ENCODE measurements around the gene ZNF438. TPM values are rescaled to one million over a fixed set of nuclear protein-coding genes. Genes with fewer than 3 reads are reported as not detected.

ZNF438 gene
- total and polyA plus RNA-seq, 4 donors: 7.8 to 19.2 (median 10.2) TPM

DNA sequence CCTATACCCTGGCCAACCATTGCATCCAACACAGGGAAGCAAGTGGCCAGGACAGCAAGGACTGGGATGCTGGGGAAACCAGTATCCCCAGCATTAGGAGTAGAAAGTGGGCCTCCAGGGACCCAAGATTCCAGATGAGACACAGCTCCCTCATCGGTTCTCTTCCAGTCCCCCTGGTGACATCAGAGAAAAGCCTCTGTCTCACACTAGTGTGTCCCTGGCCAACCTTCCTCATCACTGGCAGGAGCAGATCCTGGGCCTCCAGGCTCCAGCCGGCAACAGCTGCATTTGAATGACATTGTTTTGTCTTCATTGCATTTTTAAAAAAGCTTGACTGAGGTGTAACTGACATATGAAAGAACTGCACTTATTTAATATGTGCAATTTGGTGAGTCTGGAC lies 224.8 kb downstream of the ZNF438 start:
- TF ChIP-seq, protein P1, sequence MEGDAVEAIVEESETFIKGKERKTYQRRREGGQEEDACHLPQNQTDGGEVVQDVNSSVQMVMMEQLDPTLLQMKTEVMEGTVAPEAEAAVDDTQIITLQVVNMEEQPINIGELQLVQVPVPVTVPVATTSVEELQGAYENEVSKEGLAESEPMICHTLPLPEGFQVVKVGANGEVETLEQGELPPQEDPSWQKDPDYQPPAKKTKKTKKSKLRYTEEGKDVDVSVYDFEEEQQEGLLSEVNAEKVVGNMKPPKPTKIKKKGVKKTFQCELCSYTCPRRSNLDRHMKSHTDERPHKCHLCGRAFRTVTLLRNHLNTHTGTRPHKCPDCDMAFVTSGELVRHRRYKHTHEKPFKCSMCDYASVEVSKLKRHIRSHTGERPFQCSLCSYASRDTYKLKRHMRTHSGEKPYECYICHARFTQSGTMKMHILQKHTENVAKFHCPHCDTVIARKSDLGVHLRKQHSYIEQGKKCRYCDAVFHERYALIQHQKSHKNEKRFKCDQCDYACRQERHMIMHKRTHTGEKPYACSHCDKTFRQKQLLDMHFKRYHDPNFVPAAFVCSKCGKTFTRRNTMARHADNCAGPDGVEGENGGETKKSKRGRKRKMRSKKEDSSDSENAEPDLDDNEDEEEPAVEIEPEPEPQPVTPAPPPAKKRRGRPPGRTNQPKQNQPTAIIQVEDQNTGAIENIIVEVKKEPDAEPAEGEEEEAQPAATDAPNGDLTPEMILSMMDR (IDR thresholded peaks at IDR 0.05; ENCODE audit: control extremely low read depth, extremely low read depth): no peak
- no peaks in the 10 kb centered on the region for H3K36me3 ChIP-seq (ENCODE audit: control insufficient read depth in 4 of 4, insufficient read depth in 4 of 4, low read length in 4 of 4)
- H3K4me3 ChIP-seq: no peak overlapping the region
- peaks cover 0 to 34% (median 11%) of the 10 kb centered on the region in 5 donors for H3K4me1 ChIP-seq (ENCODE audit: control insufficient read depth in 5 of 5, insufficient read depth in 5 of 5, low read length in 5 of 5)
- H3K9me3 ChIP-seq (ENCODE audit: control insufficient read depth in 4 of 4, insufficient read depth in 3 of 4, low read length in 3 of 4): no peaks in the 10 kb centered on the region
- 85 to 100% methylated on average over 2 of the region's 2 CpGs for WGBS, 2 donors
- H3K27me3 ChIP-seq (ENCODE audit: control insufficient read depth in 3 of 3, insufficient read depth in 3 of 3, low read length in 2 of 3): no peaks in the 10 kb centered on the region
- H3K9ac ChIP-seq (ENCODE audit: insufficient read depth in 1 of 2, low read length in 2 of 2): no peak overlapping the region
- peak; percentile 37 to 62 (median 53) for DNase-seq
- no peak for ATAC-seq (ENCODE audit: insufficient read depth, low FRiP score)
- H3K27ac ChIP-seq (ENCODE audit: low read depth in 1 of 2, low read length in 1 of 2): no peak overlapping the region

DNA sequence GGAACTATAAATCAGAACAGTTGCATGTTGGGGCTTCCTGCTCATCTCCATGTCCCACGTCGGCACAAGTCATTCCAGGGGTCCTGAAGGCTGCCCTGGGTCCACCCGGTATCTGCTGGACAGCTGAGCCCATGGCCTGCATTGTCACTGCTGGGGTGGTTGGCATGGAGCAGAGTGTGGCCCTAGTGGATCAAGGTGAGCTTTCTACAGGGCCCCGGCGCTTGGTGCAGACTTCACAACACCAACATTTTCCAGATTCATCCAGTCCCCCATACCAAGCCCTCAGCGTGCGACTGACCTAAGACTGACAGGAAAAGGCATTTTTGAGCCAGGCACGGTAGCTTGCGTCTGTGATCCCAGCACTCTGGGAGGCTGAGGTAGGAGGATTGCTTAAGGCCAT lies 226.6 kb downstream of the ZNF438 start:
- 91 to 92% methylated on average over 9 of the region's 9 CpGs for WGBS, 2 donors
- H3K4me1 ChIP-seq (ENCODE audit: control insufficient read depth in 5 of 5, insufficient read depth in 5 of 5, low read length in 5 of 5): peaks cover 0 to 18% (median 6%) of the 10 kb centered on the region in 5 donors
- no peak overlapping the region for H3K4me3 ChIP-seq
- H3K9ac ChIP-seq (ENCODE audit: insufficient read depth in 1 of 2, low read length in 2 of 2): no peak overlapping the region
- H3K9me3 ChIP-seq (ENCODE audit: control insufficient read depth in 4 of 4, insufficient read depth in 3 of 4, low read length in 3 of 4): no peaks in the 10 kb centered on the region
- TF ChIP-seq, protein P1 (IDR thresholded peaks at IDR 0.05; ENCODE audit: control extremely low read depth, extremely low read depth): no peak
- DNase-seq: no peak
- no peaks in the 10 kb centered on the region for H3K36me3 ChIP-seq (ENCODE audit: control insufficient read depth in 4 of 4, insufficient read depth in 4 of 4, low read length in 4 of 4)
- peak overlapping the region in 1 of 2 donors; percentile 21 for H3K27ac ChIP-seq (ENCODE audit: low read depth in 1 of 2, low read length in 1 of 2)
- no peak for ATAC-seq (ENCODE audit: insufficient read depth, low FRiP score)
- H3K27me3 ChIP-seq (ENCODE audit: control insufficient read depth in 3 of 3, insufficient read depth in 3 of 3, low read length in 2 of 3): no peaks in the 10 kb centered on the region

GRCh38 chr10:30804478-30805055 lies 227.1 kb downstream of the ZNF438 start:
- Histone ChIP-seq H3K4me3 (no peak overlapping the region), H3K4me1 (ENCODE audit: control insufficient read depth in 5 of 5, insufficient read depth in 5 of 5, low read length in 5 of 5) (peaks cover 0 to 18% (median 6%) of the 10 kb centered on the region in 5 donors), H3K9me3 (ENCODE audit: control insufficient read depth in 4 of 4, insufficient read depth in 3 of 4, low read length in 3 of 4) (no peaks in the 10 kb centered on the region), H3K36me3 (ENCODE audit: control insufficient read depth in 4 of 4, insufficient read depth in 4 of 4, low read length in 4 of 4) (no peaks in the 10 kb centered on the region), H3K27me3 (ENCODE audit: control insufficient read depth in 3 of 3, insufficient read depth in 3 of 3, low read length in 2 of 3) (no peaks in the 10 kb centered on the region), H3K9ac (ENCODE audit: insufficient read depth in 1 of 2, low read length in 2 of 2) (no peak overlapping the region), H3K27ac (ENCODE audit: low read depth in 1 of 2, low read length in 1 of 2) (peak overlapping the region; percentile 36 to 81)
- DNase-seq (peak in 2 of 3 donors; percentile 75 to 90), ATAC-seq (ENCODE audit: insufficient read depth, low FRiP score) (no peak)
- TF ChIP-seq, protein P1 (IDR thresholded peaks at IDR 0.05; ENCODE audit: control extremely low read depth, extremely low read depth): no peak
- WGBS, 2 donors: 75 to 83% methylated on average over 7 of the region's 7 CpGs

GRCh38 chr10:30803892-30804322 lies 227.8 kb downstream of the ZNF438 start:
- ATAC-seq (ENCODE audit: insufficient read depth, low FRiP score) (no peak), DNase-seq (no peak)
- H3K4me3 ChIP-seq: no peak overlapping the region
- TF ChIP-seq, protein P1 (IDR thresholded peaks at IDR 0.05; ENCODE audit: control extremely low read depth, extremely low read depth): no peak
- no peaks in the 10 kb centered on the region for H3K36me3 ChIP-seq (ENCODE audit: control insufficient read depth in 4 of 4, insufficient read depth in 4 of 4, low read length in 4 of 4)
- WGBS, 2 donors: 52 to 61% methylated on average over 5 of the region's 5 CpGs
- H3K9ac ChIP-seq (ENCODE audit: insufficient read depth in 1 of 2, low read length in 2 of 2): no peak overlapping the region
- peaks cover 0 to 18% (median 6%) of the 10 kb centered on the region in 5 donors for H3K4me1 ChIP-seq (ENCODE audit: control insufficient read depth in 5 of 5, insufficient read depth in 5 of 5, low read length in 5 of 5)
- no peaks in the 10 kb centered on the region for H3K9me3 ChIP-seq (ENCODE audit: control insufficient read depth in 4 of 4, insufficient read depth in 3 of 4, low read length in 3 of 4)
- H3K27me3 ChIP-seq (ENCODE audit: control insufficient read depth in 3 of 3, insufficient read depth in 3 of 3, low read length in 2 of 3): no peaks in the 10 kb centered on the region
- peak overlapping the region in 1 of 2 donors; percentile 81 for H3K27ac ChIP-seq (ENCODE audit: low read depth in 1 of 2, low read length in 1 of 2)

Data from lung (tissue), 12 donors.